Chondrocyte (in vitro differentiated cells): ENCODE measurements around the gene FLRT1. TPM values are rescaled to one million over a fixed set of nuclear protein-coding genes. Genes with fewer than 3 reads are reported as not detected.

Experiments used
- DNase-seq: peaks from one replicate; pipeline ENCODE4 v3.0.0; 2021; ENCODE audit warnings: mixed read lengths, low spot score
- H3K27ac Mint-ChIP-seq: one replicate; pipeline ENCODE4 v1.8.0; 2021; ENCODE audit warnings: mild to moderate bottlenecking, moderate library complexity, mixed read lengths; ENCODE audit not compliant: unreplicated experiment
- H3K27me3 Mint-ChIP-seq: 2 replicates; pipeline ENCODE4 v1.8.0; 2021; ENCODE audit warnings: low read depth, mixed read lengths
- H3K36me3 Mint-ChIP-seq: 2 replicates; pipeline ENCODE4 v1.8.0; 2021; ENCODE audit warnings: low read depth, mixed read lengths
- H3K4me1 Mint-ChIP-seq: 2 replicates; pipeline ENCODE4 v1.8.0; 2021; ENCODE audit warnings: low read depth, mild to moderate bottlenecking, mixed read lengths
- H3K4me3 Mint-ChIP-seq: one replicate; pipeline ENCODE4 v1.8.0; 2021; ENCODE audit warnings: mild to moderate bottlenecking, moderate library complexity, mixed read lengths; ENCODE audit not compliant: unreplicated experiment
- H3K9me3 Mint-ChIP-seq: 2 replicates; pipeline ENCODE4 v1.8.0; 2021; ENCODE audit warnings: low read depth, mixed read lengths
- total RNA-seq: library from RNA; stranded (reverse); gene quantifications from 3 replicates; pipeline ENCODE4 v1.2.1, GENCODE V29; 2021
- TF ChIP-seq, protein P1 (sequence below): fragments of 200-600 bp; sonication (generic); IDR thresholded peaks from 2 replicates; pipeline ENCODE4 v1.5.0; 2021; ENCODE audit warnings: antibody characterized with exemption, mild to moderate bottlenecking, moderate library complexity

The FLRT1 gene
- total RNA-seq, 1 donor from 2014 or later = 0.22 TPM

- Mint-ChIP-seq H3K9me3 (no peaks in the 10 kb centered on the region), H3K36me3 (peaks cover 3% of the 10 kb centered on the region), H3K4me1 (peaks cover 5% of the 10 kb centered on the region), H3K4me3 (no peak overlapping the region), H3K27ac (no peak overlapping the region), H3K27me3 (peaks cover 6% of the 10 kb centered on the region)
- no peak for DNase-seq
- TF ChIP-seq, protein P1, sequence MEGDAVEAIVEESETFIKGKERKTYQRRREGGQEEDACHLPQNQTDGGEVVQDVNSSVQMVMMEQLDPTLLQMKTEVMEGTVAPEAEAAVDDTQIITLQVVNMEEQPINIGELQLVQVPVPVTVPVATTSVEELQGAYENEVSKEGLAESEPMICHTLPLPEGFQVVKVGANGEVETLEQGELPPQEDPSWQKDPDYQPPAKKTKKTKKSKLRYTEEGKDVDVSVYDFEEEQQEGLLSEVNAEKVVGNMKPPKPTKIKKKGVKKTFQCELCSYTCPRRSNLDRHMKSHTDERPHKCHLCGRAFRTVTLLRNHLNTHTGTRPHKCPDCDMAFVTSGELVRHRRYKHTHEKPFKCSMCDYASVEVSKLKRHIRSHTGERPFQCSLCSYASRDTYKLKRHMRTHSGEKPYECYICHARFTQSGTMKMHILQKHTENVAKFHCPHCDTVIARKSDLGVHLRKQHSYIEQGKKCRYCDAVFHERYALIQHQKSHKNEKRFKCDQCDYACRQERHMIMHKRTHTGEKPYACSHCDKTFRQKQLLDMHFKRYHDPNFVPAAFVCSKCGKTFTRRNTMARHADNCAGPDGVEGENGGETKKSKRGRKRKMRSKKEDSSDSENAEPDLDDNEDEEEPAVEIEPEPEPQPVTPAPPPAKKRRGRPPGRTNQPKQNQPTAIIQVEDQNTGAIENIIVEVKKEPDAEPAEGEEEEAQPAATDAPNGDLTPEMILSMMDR = no peak
Observed at GRCh38 chr11:64084951-64085710, 49.4 kb downstream of the FLRT1 start.

Other genes with a start within 250 kb of the FLRT1 start
- 25.4 to 36.0 TPM (median 32.2 TPM) in 3 replicates for gene SPINDOC, start 222.5 kb upstream of the FLRT1 start, total RNA-seq
- 25.3 to 30.7 TPM (median 26.2 TPM) in 3 replicates for gene MARK2, start 196.8 kb upstream of the FLRT1 start, total RNA-seq
- gene RCOR2, start 118.8 kb upstream of the FLRT1 start, total RNA-seq = 1.3 to 3.8 TPM (median 2.7 TPM) in 3 replicates
- gene NAA40, start 96.9 kb upstream of the FLRT1 start, total RNA-seq = 17.7 to 28.0 TPM (median 20.8 TPM) in 3 replicates
- 220 to 245 TPM (median 240 TPM) in 3 replicates for gene COX8A, start 61.3 kb upstream of the FLRT1 start, total RNA-seq
- 51.6 to 58.6 TPM (median 52.2 TPM) in 3 replicates for gene OTUB1, start 49.5 kb upstream of the FLRT1 start, total RNA-seq
- 15.7 to 20.6 TPM (median 16.9 TPM) in 3 replicates for gene MACROD1, start 130.2 kb downstream of the FLRT1 start, total RNA-seq
- gene STIP1, start 150.2 kb downstream of the FLRT1 start, total RNA-seq = 108 to 129 TPM (median 109 TPM) in 3 replicates
- 1.0 to 1.5 TPM (median 1.5 TPM) in 3 replicates for gene FERMT3, start 170.8 kb downstream of the FLRT1 start, total RNA-seq
- gene TRPT1, start 190.3 kb downstream of the FLRT1 start, total RNA-seq = 37.9 to 45.7 TPM (median 42.2 TPM) in 3 replicates
- gene NUDT22, start 190.3 kb downstream of the FLRT1 start, total RNA-seq = 42.1 to 56.6 TPM (median 49.9 TPM) in 3 replicates
- gene DNAJC4, start 194.6 kb downstream of the FLRT1 start, total RNA-seq = 27.0 to 31.6 TPM (median 28.9 TPM) in 3 replicates
- 165 to 209 TPM (median 168 TPM) in 3 replicates for gene VEGFB, start 198.7 kb downstream of the FLRT1 start, total RNA-seq
- 42.1 to 54.3 TPM (median 43.0 TPM) in 3 replicates for gene FKBP2, start 205.2 kb downstream of the FLRT1 start, total RNA-seq
- gene PPP1R14B, start 211.0 kb downstream of the FLRT1 start, total RNA-seq = 280 to 358 TPM (median 322 TPM) in 3 replicates
- 35.5 to 51.4 TPM (median 47.2 TPM) in 3 replicates for gene PLCB3, start 215.6 kb downstream of the FLRT1 start, total RNA-seq
- 55.5 to 58.8 TPM (median 56.8 TPM) in 3 replicates for gene BAD, start 248.7 kb downstream of the FLRT1 start, total RNA-seq
- gene GPR137, start 249.9 kb downstream of the FLRT1 start, total RNA-seq = 57.8 to 64.8 TPM (median 59.2 TPM) in 3 replicates